IMR-90 (cell line): ENCODE results near the gene SOX5. TPM values are rescaled to one million over a fixed set of nuclear protein-coding genes. Genes with fewer than 3 reads are reported as not detected.

Experiments
- ATAC-seq: fragments of 200-7000 bp; cut with Tn5 transposase; 2 replicates; pipeline ENCODE4 v1.9.1; 2020; ENCODE audit warnings: low read depth, mild to moderate bottlenecking, moderate library complexity
- BruUV-seq: library from RNA; stranded (reverse); fragments of 400-500 nt; replicated peaks from 2 replicates; lab custom pipeline; 2021; lab: Mats Ljungman, UMichigan
- CTCF ChIA-PET: fragments of 300-600 bp; formaldehyde crosslinking; extraction: SDS; loops from one replicate; lab custom pipeline; 2021; ENCODE audit warnings: antibody characterized with exemption; lab: Yijun Ruan, JAX
- POLR2A ChIA-PET: fragments of 300-600 bp; sonication (Branson Sonifier 250); formaldehyde crosslinking; loops from one replicate; lab custom pipeline; 2022; ENCODE audit warnings: antibody characterized with exemption; ENCODE audit not compliant: unreplicated experiment; lab: Charles Lee
- DNase-seq: peaks from one replicate; pipeline ENCODE4 v3.0.0; 2013
- H2AFZ ChIP-seq: replicated peaks from 2 replicates; pipeline ENCODE3; 2013; ENCODE audit warnings: low read length, mild to moderate bottlenecking; ENCODE audit not compliant: poor library complexity
- H2AK5ac ChIP-seq: 2 replicates; pipeline ENCODE4 v1.6.1; 2013; ENCODE audit warnings: low read depth, low read length, inconsistent platforms
- H2AK9ac ChIP-seq: replicated peaks from 2 replicates; pipeline ENCODE3; 2013; ENCODE audit warnings: mild to moderate bottlenecking, low read depth, low read length, moderate library complexity; ENCODE audit not compliant: poor library complexity
- H2BK120ac ChIP-seq: 2 replicates; pipeline ENCODE4 v1.6.1; 2013; ENCODE audit warnings: low read depth, low read length, inconsistent platforms
- H2BK15ac ChIP-seq: 3 replicates; pipeline ENCODE4 v1.6.1; 2013; ENCODE audit warnings: low read depth, low read length, inconsistent platforms
- H2BK20ac ChIP-seq: 2 replicates; pipeline ENCODE4 v1.6.1; 2013; ENCODE audit warnings: low read depth, mild to moderate bottlenecking, inconsistent platforms, low read length, moderate library complexity
- H2BK5ac ChIP-seq: 2 replicates; pipeline ENCODE4 v1.6.1; 2013; ENCODE audit warnings: mild to moderate bottlenecking, low read depth, low read length, inconsistent platforms; ENCODE audit not compliant: poor library complexity, severe bottlenecking
- H3K14ac ChIP-seq: replicated peaks from 2 replicates; pipeline ENCODE4 v1.6.1; 2013; ENCODE audit warnings: low read depth, low read length, inconsistent platforms
- H3K18ac ChIP-seq: 2 replicates; pipeline ENCODE4 v1.6.1; 2013; ENCODE audit warnings: low read depth, low read length, control low read depth
- H3K23ac ChIP-seq: 2 replicates; pipeline ENCODE4 v1.6.1; 2013; ENCODE audit warnings: low read depth, low read length, inconsistent platforms
- H3K27ac ChIP-seq: 2 replicates; pipeline ENCODE4 v1.5.1; 2013; ENCODE audit warnings: mild to moderate bottlenecking, control low read depth, low read length; ENCODE audit not compliant: insufficient read depth
- H3K27me3 ChIP-seq: 2 replicates; pipeline ENCODE4 v1.6.1; 2013; ENCODE audit warnings: low read length; ENCODE audit not compliant: control insufficient read depth, insufficient read depth
- H3K36me3 ChIP-seq: 2 replicates; pipeline ENCODE4 v1.6.1; 2013; ENCODE audit warnings: low read length, mixed read lengths; ENCODE audit not compliant: control insufficient read depth, insufficient read depth
- H3K4ac ChIP-seq: 2 replicates; pipeline ENCODE4 v1.6.1; 2013; ENCODE audit warnings: low read depth, low read length, inconsistent platforms
- H3K4me1 ChIP-seq: 2 replicates; pipeline ENCODE4 v1.6.1; 2013; ENCODE audit warnings: low read length, mixed read lengths; ENCODE audit not compliant: control insufficient read depth, insufficient read depth
- H3K4me2 ChIP-seq: 2 replicates; pipeline ENCODE4 v1.6.1; 2013; ENCODE audit warnings: low read depth, mild to moderate bottlenecking, control low read depth, low read length, moderate library complexity
- H3K4me3 ChIP-seq: 2 replicates; pipeline ENCODE4 v1.5.1; 2013; ENCODE audit warnings: low read depth, mild to moderate bottlenecking, control low read depth, low read length, moderate library complexity; ENCODE audit not compliant: insufficient read depth
- H3K56ac ChIP-seq: 2 replicates; pipeline ENCODE4 v1.6.1; 2013; ENCODE audit warnings: low read length, inconsistent platforms; ENCODE audit not compliant: insufficient read depth; ENCODE audit errors: extremely low read depth
- H3K79me1 ChIP-seq, 2 experiments: 2 replicates each; pipeline ENCODE4 v1.6.1; 2013; ENCODE audit warnings: low read length in 2 of 2, inconsistent platforms in 1 of 2, low read depth in 1 of 2
- H3K9ac ChIP-seq: 2 replicates; pipeline ENCODE4 v1.6.1; 2013; ENCODE audit warnings: low read depth, low read length, control low read depth
- H3K9me1 ChIP-seq: 2 replicates; pipeline ENCODE4 v1.6.1; 2013; ENCODE audit warnings: low read length, inconsistent platforms; ENCODE audit not compliant: insufficient read depth
- H3K9me3 ChIP-seq: 2 replicates; pipeline ENCODE4 v1.6.1; 2013; ENCODE audit warnings: low read length; ENCODE audit not compliant: control insufficient read depth, insufficient read depth
- H4K20me1 ChIP-seq: 2 replicates; pipeline ENCODE4 v1.6.1; 2013; ENCODE audit warnings: low read length, inconsistent platforms; ENCODE audit not compliant: insufficient read depth
- H4K5ac ChIP-seq: 2 replicates; pipeline ENCODE4 v1.6.1; 2013; ENCODE audit warnings: mild to moderate bottlenecking, low read depth, low read length, control low read depth
- H4K8ac ChIP-seq, 2 experiments: 2 replicates each; pipeline ENCODE4 v1.6.1; 2013; ENCODE audit warnings: low read depth in 2 of 2, low read length in 2 of 2, control low read depth in 1 of 2, inconsistent platforms in 1 of 2
- H4K91ac ChIP-seq: 2 replicates; pipeline ENCODE4 v1.6.1; 2013; ENCODE audit warnings: low read depth, low read length, inconsistent platforms; ENCODE audit not compliant: insufficient read depth
- CHD1 ChIP-seq: IDR thresholded peaks from 2 replicates; pipeline ENCODE4 v1.6.1; 2012; ENCODE audit warnings: low read depth, low read length, improper control_type of control experiment
- MAFK ChIP-seq: IDR thresholded peaks from 2 replicates; pipeline ENCODE4 v1.6.1; 2012; ENCODE audit warnings: low read depth, low read length, improper control_type of control experiment
- WGBS, 2 experiments: methylation state at CpG; one replicate each; pipeline versions ENCODE4 v1.1.5 to v1.1.7; 2013; ENCODE audit warnings: missing lambda C conversion rate in 2 of 2; ENCODE audit not compliant: insufficient read length in 1 of 2; ENCODE audit errors: extremely low coverage in 2 of 2; 5-methylcytosine and 5-hydroxymethylcytosine counted together
- dilution Hi-C: fragments of 300-500 bp; cut with HindIII; formaldehyde crosslinking; loops from one replicate; pipeline ENCODE4 v1.14.3; 2018; ENCODE audit warnings: low sequenced_read_pairs; ENCODE audit not compliant: unreplicated experiment
- in situ Hi-C: fragments of 300-500 bp; cut with MboI; formaldehyde crosslinking; loops from 3 replicates; pipeline ENCODE4 v1.14.3; 2019; ENCODE audit warnings: low sequenced_read_pairs, inconsistent platforms, mixed read lengths
- intact Hi-C: fragments of 100-400 bp; cut with micrococcal nuclease; formaldehyde crosslinking; loops from 2 replicates; pipeline ENCODE4 v1.10.0; 2022
- polyA plus RNA-seq, 3 experiments: library from polyadenylated mRNA; depleted of rRNA; stranded (reverse); fragments of >200 nt; gene quantifications; 2 replicates each; pipeline ENCODE4 v1.2.3, GENCODE V29; 2012; ENCODE audit warnings: low replicate concordance in 1 of 3
- total RNA-seq: library from RNA; depleted of rRNA; stranded (reverse); fragments of >200 nt; gene quantifications from 2 replicates; pipeline ENCODE4 v1.2.3, GENCODE V29; 2012

SOX5 gene
- total and polyA plus RNA-seq, 2 of the 4 experiments (the other 2 are of a cell fraction) = 1.1 to 13.1 TPM

- no peak overlapping the region for H3K18ac ChIP-seq
- H3K56ac ChIP-seq = no peak overlapping the region
- H2AK5ac ChIP-seq = no peak overlapping the region
- no peak overlapping the region for H2BK20ac ChIP-seq
- no peaks in the 10 kb centered on the region for H4K20me1 ChIP-seq
- no peaks in the 10 kb centered on the region for H3K4me1 ChIP-seq
- no peak overlapping the region for H2BK5ac ChIP-seq
- ATAC-seq (no peak), DNase-seq (no peak)
- CTCF ChIA-PET = no interaction called here
- no peak overlapping the region for H3K4me2 ChIP-seq
- no peaks in the 10 kb centered on the region for H3K9me3 ChIP-seq
- H3K9me1 ChIP-seq = no peaks in the 10 kb centered on the region
- no peak overlapping the region for H3K4me3 ChIP-seq
- no peak overlapping the region for H2AFZ ChIP-seq
- dilution Hi-C loops = no loop called here
- H4K8ac ChIP-seq = no peak overlapping the region
- H3K14ac ChIP-seq = no peak overlapping the region
- no peak overlapping the region for H2BK15ac ChIP-seq
- intact Hi-C loops = no loop called here
- WGBS, 2 experiments = no CpG with 5 or more reads among the region's 1 CpG
- no peaks in the 10 kb centered on the region for H3K79me1 ChIP-seq
- POLR2A ChIA-PET = no interaction called here
- no peaks in the 10 kb centered on the region for H3K27me3 ChIP-seq
- no peak overlapping the region for H3K23ac ChIP-seq
- H2BK120ac ChIP-seq = no peak overlapping the region
- in situ Hi-C loops = no loop called here
- BruUV-seq = no TSS peak
- H2AK9ac ChIP-seq = no peak overlapping the region
- no peak overlapping the region for H4K5ac ChIP-seq
- H4K91ac ChIP-seq = no peak overlapping the region
- H3K27ac ChIP-seq = no peak overlapping the region
- H3K4ac ChIP-seq = no peak overlapping the region
- TF ChIP-seq MAFK (0 out of 2 replicates have a peak, but pooled peaks have one; percentile 20), CHD1 (no peak)
- peaks cover 1% of the 10 kb centered on the region; the same call in 1 of the 2 replicates for H3K36me3 ChIP-seq
- H3K9ac ChIP-seq = no peak overlapping the region
Measured at GRCh38 chr12:23543767-23544166, 405.7 kb downstream of the SOX5 start.
